ENCODE data around the gene RAD51B.
"Not testable (repeated sequence)": the region's sequence is repeated elsewhere in the genome, so short reads cannot be mapped to it uniquely, and the experiment has no call there.

Gene RAD51B

DNA sequence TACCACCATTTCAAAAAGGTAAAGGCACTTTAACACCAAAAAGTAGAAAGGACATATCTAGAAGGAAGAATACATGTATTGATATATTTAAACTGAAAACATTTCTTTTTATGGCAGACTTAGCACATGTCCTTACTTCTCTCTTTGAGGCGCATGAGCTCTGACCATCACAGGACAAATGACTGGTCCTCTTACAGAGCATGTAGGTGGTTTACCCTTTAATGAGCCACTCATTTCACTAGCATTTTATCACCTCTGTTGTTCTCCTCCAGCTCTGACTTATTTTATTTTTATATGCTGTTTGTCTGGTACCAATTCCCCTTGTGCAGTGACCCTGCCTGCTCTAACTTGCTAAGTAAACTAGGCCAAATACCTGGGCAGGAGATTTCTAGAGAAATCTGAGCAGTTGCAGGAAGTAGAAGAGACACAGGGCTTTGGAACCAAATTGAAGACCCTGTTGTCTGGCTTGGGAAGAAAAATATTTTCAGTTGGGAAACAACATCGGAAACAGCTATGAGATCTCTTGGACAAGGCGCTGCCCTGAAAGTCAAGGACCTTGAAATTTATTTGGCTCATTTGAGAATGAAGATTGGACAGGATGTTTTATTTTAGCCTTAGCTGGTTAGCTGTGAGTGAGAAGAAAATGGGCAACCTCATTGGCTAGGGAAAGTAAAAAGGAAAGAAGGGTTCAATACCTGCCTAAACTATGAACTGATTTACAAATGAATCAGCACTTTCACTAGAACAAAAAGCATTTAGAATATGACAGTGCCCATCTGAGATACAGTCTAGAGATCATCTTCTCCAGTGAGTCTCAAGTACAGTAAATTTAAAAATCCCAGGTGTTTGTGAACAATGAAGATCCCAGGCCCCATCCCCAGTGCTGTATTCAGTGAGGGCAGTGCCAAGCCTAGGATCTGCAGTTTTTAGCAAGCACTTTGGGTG lies 598.9 kb downstream of the RAD51B start:
- DNase-seq (ENCODE audit: low read depth in 1 of 2, low spot score in 1 of 2): no peak

DNA sequence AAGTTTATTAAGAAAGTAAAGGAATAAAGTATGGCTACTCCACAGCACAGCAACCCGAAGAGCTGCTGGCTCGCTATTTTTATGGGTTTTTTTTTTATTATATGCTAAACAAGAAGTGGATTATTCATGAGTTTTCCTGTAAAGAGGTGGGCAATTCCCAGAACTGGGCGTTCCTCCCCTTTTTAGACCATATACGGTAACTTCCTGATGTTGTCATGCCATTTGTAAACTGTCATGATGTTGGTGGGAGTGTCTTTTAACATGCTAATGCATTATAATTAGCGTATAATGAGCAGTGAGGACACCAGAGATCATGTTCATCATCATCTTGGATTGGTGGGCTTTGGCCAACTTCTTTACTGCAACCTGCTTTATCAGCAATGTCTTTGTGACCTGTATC lies 600.8 kb downstream of the RAD51B start:
- DNase-seq (ENCODE audit: low read depth in 1 of 2, low spot score in 1 of 2): no peak

DNA sequence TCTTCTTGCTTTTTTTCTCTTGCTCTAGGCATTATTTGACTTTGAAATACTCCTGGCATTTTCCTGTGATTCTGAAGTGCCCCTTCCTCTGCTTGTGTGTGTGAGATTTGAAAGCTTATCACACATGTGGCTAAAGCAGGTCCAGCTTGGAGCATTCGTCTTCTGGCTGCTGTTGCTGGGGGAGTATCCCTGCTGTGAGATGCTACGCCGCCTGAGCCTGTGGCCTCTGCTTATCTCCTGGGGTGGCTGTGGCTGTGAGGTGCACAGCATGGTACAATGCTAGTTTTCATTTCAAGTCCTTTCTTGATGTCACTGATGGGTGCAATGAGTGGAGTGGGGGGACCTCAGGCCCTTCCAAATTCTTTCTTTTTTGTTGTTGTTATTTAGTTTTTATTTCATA lies 601.5 kb downstream of the RAD51B start:
- DNase-seq (ENCODE audit: low read depth in 1 of 2, low spot score in 1 of 2): no peak

GRCh38 chr14:68423686-68424085 lies 604.1 kb downstream of the RAD51B start:
- no peak for DNase-seq (ENCODE audit: low read depth in 1 of 2, low spot score in 1 of 2)

DNA sequence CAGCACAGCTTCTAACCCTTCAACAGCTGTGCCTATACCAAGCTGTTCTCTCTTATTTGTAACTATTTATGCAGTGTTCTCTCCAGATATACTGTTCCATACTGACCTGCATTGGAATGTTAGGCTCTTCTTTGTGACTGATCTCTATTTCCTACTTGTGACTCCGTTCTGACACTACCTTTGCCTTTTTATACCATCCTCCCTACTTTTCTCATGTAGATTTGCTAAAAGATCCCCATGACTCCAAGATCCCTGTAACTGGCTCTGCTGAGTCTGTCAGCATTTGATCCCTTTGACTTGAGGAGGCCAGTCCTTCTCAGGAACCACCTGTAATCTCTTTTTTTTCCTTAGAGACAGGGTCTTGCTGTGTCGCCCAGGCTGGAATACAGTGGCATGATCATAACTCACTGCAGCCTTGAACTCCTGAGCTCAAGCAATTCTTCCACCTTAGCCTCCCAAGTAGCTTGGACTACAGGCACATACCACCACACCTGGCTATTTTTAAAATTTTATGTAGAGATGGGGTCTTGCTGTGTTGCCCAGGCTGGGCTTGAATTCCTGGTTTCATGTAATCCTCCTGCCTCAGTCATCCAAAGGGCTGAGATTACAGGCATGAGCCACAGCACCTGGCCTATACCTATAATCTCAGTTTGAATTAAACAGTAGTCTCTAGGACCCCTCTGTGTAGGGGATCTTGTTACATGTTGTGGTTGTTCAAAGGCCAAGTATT lies 605.0 kb downstream of the RAD51B start:
- no peak for DNase-seq (ENCODE audit: low read depth in 1 of 2, low spot score in 1 of 2)

- DNase-seq (ENCODE audit: low read depth in 1 of 2, low spot score in 1 of 2): no peak
These were observed 607.3 kb downstream of the RAD51B start for GRCh38 chr14:68426661-68427549.

DNA sequence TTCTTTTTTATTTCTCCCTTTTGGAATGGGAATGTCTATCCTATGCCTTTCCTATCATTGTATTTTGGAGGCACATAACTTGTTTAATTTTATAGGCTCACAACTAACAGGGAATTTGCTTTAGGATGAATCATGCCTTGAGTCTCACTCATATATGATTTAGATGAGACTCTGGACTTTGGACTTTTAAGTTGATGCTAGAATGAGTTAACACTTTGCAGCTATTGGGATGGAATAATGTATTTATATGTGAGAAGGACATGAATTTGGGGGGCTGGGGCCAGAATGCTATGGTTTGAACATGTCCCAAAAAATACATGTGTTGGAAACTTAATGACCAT lies 607.9 kb downstream of the RAD51B start:
- no peak for DNase-seq (ENCODE audit: low read depth in 1 of 2, low spot score in 1 of 2)

- not testable (repeated sequence) for DNase-seq (ENCODE audit: low read depth in 1 of 2, low spot score in 1 of 2)
These were observed 609.3 kb downstream of the RAD51B start for GRCh38 chr14:68428900-68429299.

DNA sequence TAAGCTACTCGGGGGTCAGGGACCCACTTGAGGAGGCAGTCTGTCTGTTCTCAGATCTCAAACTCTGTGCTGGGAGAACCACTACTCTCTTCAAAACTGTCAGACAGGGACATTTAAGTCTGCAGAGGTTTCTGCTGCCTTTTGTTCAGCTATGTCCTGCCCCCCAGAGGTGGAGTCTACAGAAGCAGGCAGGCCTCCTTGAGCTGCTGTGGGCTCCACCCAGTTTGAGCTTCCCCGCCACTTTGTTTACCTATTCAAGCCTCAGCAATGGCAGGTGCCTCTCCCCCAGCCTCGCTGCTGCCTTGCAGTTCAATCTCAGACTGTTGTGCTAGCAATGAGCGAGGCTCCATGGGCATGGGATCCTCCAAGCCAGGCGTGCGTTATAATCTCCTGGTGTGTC lies 614.6 kb downstream of the RAD51B start:
- not testable (repeated sequence) for DNase-seq (ENCODE audit: low read depth in 1 of 2, low spot score in 1 of 2)

DNA sequence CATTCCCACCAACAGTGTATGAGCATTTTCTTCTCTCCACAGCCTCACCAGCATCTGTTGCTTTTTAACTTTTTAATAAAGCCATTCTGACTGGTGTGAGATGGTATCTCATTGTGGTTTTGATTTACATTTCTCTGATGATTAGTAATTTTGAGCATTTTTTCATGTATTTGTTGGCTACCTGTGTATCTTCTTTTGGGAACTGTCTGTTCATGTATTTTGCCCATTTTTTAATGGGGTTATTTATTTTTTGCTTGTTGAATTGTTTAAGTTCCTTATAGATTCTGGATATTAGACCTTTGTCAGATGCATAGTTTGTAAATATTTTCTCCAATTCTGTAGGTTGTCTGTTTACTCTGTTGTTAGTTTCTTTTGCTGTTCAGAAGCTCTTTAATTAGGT lies 616.1 kb downstream of the RAD51B start:
- not testable (repeated sequence) for DNase-seq (ENCODE audit: low read depth in 1 of 2, low spot score in 1 of 2)

DNA sequence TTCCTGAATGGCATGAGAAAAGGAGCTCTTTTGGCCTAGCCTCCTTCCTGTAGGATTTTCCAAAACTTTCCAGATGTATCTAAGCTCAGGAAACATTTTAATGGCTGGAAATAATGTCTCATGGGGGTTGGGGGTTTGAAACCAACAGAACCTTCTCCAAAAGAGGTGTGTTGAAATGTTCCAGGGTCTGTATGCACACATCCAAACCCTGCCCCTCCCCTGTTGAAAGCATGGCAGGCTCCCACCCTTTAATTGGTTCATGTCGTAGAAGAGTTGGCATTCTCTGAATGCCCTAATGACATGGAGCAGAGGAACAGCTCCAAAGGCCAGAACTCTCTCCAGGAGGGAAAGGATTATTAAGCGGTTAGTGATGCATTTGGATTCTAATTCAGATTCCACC lies 620.1 kb downstream of the RAD51B start:
- no peak for DNase-seq (ENCODE audit: low read depth in 1 of 2, low spot score in 1 of 2)

DNA sequence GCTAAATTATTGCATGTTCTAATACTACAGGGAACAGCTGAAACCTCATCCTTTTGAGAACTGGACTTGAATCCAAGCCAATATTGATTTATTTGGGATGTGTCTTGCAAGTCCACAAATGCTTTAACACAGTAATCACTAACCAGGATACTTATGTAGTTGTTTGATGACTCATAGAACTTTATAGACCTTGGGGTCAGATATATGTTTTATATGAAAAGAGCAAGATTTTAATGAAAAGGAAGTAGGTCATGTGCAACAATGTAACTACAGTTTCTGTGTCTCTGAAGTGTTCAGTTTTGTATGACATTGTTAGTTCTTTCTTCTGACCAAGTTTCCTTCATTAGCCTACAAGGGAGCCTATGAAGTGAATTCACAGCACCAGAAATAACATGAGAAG lies 621.2 kb downstream of the RAD51B start:
- DNase-seq (ENCODE audit: low read depth in 1 of 2, low spot score in 1 of 2): no peak

DNA sequence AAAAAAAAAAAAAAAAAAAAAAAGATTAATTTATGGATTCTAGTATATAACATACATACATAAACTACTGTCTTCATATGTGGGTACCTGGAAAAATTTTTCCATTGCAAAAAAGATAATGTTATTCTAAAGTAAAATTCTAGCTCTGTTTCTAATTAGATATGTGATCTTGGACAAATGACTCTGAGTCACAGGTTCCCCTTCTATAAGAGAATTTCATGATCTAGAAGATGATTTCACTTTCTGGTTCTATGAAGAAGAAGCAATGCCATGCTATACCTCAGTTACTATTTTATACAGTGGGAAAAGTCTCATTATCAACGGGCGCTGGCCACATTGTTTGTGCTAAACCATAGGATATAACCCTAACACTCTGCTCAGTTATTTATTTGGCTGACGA lies 622.0 kb downstream of the RAD51B start:
- DNase-seq (ENCODE audit: low read depth in 1 of 2, low spot score in 1 of 2): no peak

- no peak for DNase-seq (ENCODE audit: low read depth in 1 of 2, low spot score in 1 of 2)
These were observed 623.5 kb downstream of the RAD51B start for GRCh38 chr14:68442828-68443629.

DNA sequence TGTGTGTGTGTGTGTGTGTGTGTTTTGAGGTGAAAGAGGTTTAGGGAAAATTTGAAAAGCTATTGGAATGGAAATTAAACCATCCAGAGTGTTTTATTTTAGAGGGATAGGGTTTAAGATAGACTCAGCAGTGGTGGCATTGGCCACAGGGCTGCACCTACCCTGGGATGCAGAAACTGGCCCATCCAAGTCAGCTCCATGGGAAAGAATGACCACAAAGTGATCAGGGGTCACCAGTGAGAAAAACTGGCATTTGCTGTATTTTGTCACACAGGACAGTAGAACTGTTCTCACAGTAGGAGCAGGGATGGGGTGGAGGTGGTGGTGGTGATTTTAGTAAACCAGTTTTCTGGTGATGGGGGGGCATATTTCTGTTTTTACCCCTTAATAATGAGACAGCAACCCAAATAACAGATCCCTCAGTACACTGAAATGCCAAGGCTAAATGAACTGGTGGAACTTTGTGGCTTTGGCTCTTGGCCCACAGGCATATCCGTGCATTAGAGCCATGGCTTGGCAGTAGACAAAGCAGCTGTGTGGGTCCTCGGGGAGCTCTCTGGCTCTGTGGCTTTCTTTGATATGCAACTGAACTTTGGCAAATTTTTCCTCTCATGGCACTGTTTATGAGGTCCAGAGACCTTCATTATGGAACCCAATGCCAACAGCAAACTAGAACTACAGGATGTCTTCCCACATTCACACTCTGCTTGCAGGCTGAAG lies 625.0 kb downstream of the RAD51B start:
- no peak for DNase-seq (ENCODE audit: low read depth in 1 of 2, low spot score in 1 of 2)

GRCh38 chr14:68446243-68447040 lies 626.9 kb downstream of the RAD51B start:
- no peak for DNase-seq (ENCODE audit: low read depth in 1 of 2, low spot score in 1 of 2)

- no peak for DNase-seq (ENCODE audit: low read depth in 1 of 2, low spot score in 1 of 2)
These were observed 628.1 kb downstream of the RAD51B start for GRCh38 chr14:68447581-68448251.

GRCh38 chr14:68448252-68448902 lies 628.8 kb downstream of the RAD51B start:
- no peak for DNase-seq (ENCODE audit: low read depth in 1 of 2, low spot score in 1 of 2)
